Stimulated activated CD4-positive, alpha-beta T cell treated with anti-CD3 and anti-CD28 coated beads, TNF-alpha, amount 100 ng/mL, for 4 hours (primary cell): Measurements from ENCODE around the gene POU5F1.
A peak's percentile ranks its signal among the peaks of the same experiment; 100 is the strongest.
"Not testable (repeated sequence)": the region's sequence is repeated elsewhere in the genome, so short reads cannot be mapped to it uniquely, and the experiment has no call there.

ENCODE experiments used
- DNase-seq, 3 experiments: peaks; one replicate each; pipeline ENCODE4 v3.0.0-alpha.2; 2020; ENCODE audit warnings: low read depth in 3 of 3

POU5F1 gene

DNA sequence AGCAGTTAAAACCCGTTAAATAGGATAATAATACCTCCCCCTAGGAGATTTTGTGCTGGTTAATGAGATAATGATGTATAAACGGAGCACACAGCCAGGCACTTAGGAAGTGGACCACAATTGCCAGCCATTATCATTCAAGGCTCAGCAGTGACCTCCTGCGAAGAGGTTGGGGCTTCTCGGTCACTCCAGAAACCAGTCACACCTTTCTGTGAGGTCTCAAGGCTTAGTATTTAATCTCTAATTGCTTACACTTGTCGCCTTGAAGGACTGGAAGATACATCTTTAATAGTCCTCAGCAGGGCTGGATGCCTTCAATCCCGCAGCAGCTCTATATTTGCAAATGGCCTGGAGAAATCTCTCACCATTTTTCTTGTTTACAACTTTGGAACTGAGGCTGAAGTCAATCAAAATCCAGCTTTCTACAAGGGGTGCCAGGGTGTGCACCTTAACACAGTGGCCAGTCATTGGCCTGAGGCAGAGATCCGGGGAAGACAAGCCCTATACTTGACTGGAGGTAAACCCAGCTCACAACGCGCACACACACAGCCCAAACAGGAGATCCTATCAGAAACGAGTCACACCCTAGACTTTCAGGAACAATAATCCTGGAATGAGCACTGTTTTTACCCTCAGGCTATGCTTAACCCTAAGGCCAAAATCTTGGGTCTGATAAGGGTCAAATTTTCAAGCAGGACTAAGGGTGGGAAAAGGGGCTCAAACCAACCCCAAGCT is 1.2 kb downstream of the POU5F1 start:
- DNase-seq: no peak

DNA sequence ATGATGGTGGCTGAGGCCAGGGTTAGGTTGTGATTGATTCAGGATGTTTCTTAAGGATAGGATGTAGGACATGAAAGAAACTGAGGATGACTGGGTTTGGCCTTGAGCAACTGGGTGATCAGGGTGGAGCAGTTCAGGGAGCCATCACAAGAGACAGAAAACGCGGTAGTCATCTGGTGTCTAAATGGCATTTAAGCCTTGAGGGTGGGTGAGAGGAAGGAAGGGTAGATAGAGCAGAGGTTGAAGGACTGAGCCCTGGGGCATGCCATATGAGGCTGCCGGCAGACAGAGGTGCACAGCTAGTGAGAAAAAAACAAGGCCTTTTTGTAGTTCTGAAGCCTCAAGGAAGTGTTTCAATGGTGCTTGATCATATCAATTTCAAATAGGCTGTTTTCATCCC is 1.9 kb downstream of the POU5F1 start:
- no peak for DNase-seq

DNA sequence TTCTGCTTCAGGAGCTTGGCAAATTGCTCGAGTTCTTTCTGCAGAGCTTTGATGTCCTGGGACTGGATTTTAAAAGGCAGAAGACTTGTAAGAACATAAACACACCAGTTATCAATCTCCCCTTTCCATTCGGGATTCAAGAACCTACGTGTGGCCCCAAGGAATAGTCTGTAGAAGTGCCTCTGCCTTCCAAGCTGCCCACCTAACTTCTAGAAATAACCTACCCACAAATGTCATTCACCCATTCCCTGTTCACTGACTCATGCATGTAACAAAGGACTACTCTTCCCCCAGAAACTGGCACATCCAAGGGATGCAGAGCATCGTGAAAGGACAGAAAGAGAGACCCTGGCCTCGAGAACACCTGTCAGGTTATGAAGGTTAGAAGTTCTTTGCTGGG is 4.5 kb downstream of the POU5F1 start:
- DNase-seq: no peak

DNA sequence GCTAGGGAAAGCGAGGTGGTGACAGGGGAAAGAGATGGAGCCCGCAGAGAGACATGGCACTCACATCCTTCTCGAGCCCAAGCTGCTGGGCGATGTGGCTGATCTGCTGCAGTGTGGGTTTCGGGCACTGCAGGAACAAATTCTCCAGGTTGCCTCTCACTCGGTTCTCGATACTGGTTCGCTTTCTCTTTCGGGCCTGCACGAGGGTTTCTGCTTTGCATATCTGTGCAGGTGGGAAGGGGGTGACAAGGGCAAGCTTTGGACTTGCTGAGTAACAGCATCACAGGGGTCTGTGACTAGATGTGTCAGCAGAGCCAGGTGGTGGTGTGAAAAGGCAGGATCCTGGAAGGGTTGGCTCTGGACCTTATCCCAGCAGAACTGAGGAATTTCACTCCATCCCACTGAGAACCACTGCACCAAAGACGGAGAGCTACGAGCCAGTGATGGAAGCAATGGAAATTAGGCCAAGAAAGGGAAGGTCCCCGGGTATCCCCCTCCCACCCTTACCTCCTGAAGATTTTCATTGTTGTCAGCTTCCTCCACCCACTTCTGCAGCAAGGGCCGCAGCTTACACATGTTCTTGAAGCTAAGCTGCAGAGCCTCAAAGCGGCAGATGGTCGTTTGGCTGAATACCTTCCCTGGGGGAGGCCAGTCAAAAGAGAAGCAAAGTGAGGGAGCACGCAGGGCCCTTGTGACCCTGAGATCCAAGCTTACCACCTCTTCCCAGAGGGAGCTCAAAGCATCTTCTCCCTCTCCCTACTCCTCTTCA is 5.2 kb downstream of the POU5F1 start:
- DNase-seq: not testable (repeated sequence)

DNA sequence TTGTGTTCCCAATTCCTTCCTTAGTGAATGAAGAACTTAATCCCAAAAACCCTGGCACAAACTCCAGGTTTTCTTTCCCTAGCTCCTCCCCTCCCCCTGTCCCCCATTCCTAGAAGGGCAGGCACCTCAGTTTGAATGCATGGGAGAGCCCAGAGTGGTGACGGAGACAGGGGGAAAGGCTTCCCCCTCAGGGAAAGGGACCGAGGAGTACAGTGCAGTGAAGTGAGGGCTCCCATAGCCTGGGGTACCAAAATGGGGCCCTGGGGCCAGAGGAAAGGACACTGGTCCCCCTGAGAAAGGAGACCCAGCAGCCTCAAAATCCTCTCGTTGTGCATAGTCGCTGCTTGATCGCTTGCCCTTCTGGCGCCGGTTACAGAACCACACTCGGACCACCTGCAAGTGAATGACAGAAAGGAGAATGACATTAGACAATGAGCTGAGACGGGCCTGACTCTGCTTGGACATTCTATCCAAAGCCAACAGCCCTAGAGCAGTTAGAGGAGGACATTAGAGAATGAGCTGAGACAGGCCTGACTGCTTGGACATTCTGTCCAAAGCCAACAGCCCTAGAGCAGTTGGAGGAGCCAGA is 5.9 kb downstream of the POU5F1 start:
- DNase-seq: not testable (repeated sequence)

DNA sequence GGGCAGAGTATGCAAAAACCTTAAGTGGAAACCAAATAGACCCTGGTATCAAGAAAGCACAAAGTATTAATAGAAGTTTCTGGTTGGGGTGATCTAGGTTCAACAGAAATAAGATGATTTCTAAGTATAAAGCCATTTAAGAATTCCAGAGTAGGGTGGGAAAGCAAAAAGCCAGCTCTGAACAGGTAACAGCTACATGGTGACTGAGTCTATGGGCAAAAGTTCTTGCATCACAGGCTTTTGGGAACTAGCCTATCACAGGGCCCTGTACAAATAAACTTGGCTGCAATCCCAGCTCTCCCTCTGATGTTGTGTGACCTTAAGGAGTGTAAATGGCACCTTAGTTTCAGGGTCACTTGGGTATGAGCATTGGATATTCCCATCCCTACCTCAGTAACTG is 6.6 kb downstream of the POU5F1 start:
- DNase-seq: no peak

DNA sequence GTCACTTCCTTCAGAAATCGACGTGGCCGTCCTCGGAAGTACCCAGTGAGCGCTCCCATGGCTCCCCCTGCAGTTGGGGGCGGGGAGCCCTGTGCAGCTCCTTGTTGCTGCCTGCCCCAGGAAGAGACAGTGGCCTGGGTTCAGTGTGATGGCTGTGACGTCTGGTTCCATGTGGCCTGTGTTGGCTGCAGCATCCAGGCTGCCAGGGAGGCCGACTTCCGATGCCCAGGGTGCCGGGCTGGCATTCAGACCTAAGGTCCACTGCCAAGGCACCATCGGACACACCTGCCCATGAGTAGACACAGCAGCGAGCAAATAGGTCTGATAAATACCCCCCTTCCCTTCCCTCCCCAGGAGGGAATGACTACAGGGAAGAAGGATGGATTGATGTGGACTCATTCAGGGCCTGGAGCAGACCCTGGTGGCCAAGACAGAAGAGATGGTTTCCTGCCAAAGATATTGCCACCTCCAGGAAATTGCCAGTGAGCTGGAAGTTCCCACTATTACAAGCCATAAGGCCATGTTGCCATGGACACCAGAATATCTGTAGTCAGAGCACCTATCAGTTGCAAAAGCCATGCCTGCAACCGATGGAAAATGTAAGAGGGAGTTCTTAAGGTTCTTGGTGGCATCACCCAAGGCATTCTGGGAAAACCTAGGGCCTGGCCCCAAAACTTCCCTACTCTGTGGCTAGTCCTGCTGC is 7.9 kb downstream of the POU5F1 start:
- DNase-seq: no peak

DNA sequence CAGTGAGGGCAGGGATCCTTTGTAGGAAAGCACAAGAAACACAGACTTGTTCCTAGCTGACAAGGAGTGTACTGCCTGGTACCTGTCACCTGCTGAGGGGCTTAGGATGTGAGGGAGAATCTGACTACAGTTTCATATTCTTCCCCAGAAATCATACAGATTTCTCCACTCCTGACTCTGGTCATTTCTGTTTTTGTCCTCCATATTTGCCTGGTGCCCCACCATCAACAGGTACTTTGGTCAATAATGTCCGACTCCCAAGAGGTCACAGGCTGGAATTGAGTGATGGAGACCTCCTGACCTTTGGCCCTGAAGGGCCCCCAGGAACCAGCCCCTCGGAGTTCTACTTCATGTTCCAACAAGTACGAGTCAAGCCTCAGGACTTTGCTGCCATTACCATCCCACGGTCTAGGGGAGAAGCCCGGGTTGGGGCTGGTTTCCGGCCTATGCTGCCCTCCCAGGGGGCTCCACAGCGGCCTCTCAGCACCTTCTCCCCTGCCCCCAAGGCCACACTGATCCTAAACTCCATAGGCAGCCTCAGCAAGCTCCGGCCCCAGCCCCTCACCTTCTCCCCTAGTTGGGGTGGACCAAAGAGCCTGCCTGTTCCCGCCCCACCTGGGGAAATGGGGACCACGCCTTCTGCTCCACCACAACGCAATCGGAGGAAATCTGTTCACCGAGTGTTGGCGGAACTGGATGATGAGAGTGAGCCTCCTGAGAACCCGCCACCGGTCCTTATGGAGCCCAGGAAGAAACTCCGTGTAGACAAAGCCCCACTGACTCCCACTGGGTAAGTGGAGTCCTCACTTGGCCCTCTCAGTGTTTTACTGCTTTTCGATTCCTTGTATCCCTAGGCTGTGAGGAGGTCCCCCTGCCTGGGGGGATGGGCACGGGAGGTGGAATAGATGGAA is 9.0 kb downstream of the POU5F1 start:
- DNase-seq: no peak

DNA sequence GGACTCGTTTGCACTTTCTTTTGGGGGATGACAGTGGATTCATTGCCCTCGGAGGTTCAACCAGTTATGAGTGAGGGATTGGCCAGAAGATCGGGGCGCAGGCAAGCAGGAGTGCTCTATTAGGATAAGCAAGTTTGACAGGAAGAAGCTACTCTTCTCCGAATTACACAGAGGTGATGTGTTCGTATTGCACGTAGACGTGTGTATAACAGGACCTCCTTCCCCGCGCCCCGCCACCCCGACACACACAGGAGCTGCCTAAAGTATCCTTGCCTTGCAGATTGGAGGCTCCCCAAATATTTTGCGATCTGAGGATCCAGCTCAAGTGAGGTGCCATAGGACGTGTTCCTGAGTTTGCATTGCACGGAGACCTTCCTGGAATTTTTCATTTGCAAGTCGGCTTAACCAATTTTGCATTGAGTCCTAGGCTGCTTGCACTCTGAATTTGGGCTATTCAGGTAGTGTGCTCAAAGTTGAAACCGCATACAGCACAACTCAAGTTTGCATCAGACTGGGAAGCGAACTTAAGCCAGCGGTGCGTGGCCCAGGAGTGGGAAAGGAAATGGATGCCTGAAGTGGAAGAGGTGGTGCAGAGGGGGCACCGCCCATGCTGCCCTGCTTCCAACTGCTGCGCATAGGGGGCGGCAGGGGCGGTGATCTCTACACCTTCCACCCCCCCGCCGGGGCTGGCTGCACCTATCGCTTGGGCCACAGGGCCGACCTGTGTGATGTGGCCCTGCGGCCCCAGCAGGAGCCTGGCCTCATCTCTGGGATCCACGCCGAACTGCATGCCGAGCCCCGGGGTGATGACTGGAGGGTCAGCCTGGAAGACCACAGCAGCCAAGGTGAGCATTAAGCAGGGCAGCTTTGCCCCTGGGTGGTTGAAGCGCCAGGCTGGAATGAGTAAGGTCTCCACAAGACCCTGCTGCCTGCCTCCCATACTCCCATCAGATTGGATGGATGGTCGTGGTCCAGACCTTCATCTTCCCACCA is 11.3 kb downstream of the POU5F1 start:
- DNase-seq: no peak

DNA sequence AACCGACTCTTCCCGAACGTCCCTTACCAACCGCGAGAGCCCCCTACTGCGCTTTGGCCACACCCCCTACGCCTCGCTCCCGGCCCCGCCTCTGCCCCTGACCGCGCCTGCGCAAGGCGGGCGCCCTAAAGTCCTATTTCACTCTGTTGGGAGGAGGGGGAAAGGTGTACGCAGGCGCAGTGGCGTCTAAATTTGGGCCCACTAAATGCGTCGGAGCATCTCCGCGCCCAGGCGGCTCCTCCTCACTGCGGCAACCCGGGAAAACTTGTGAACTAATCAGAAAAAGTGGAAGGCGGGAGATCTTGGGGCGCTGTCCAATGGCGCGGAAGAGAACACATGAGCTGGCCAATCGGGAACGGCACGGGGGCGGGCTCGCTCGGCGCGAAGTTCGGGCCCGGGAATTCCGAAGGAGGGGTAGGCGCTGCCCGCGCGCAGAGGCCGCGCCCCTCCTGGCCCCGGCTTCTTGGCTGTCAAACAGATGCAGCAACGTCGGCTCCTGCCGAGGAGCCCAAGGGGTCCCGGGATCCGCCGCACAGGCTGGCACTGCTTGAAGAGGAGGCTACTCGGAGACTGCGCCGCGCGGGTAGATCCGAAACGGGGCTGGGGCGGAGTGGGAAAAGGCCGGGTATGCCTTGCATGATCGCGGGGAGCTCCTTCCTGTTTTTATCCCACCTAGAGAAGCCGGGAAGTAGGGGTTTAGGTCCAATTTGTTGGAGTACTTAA is 12.2 kb downstream of the POU5F1 start, which contains the start of gene TCF19:
TSS of gene TCF19 (plus strand) at position 450 of the 723 bp plus-strand sequence. CDS start 881 bp downstream, outside the sequence.
- peak; percentile 97 to 100 (median 99) for DNase-seq

DNA sequence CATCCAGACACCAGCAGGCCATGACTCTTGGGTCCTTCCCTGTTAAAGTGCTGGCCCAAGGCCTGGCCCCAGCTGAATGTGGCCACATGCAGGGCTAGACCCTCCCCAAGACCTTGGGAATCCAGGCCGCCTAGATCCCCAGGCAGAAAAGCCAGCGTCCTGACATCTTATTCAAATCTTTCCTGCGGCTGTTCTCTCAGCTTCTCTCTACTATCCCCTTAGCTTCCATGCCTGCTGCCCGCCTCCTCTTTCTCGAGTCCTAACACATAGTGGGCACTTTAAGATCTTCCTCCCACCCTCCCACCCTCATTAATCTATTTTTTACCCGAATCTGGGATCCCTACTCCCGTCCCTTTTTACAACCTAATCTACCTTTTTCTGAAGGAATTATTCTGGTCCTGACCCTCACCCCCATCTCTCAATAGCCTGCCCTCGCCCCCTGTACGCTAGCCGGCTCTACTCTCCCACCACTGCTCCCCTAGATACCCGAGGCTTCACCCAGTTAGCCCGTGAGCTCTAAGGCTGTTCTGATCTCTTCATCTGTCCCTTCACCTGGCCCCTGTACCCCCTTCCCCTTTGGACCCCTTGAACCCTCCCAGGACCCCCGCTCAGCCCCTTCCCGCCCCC is 12.9 kb downstream of the POU5F1 start, which contains the start of gene CCHCR1:
TSS of gene CCHCR1 (minus strand) at position 290 of the 627 bp plus-strand sequence. CDS start at position 88, 202 bp downstream.
- no peak for DNase-seq

DNA sequence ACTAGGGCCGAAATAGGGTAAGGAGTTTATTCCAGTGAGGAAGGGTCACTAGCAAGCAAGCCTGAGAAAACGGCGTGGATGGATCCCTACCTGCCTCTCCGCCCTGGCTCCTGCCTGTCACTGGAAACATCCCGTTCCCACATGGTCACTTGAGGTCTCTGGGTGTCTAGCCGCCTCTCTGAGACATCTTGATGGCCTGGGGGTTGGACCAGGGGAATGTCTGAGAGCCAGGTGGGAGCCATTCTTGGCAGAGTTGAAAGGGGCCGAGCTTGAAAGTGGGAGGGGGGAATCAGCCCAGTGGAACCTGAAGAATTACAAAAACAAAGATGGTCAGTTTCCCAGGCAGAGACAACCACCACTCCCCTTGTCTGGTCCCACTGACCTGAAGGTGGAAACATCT is 13.8 kb downstream of the POU5F1 start:
- DNase-seq: no peak

DNA sequence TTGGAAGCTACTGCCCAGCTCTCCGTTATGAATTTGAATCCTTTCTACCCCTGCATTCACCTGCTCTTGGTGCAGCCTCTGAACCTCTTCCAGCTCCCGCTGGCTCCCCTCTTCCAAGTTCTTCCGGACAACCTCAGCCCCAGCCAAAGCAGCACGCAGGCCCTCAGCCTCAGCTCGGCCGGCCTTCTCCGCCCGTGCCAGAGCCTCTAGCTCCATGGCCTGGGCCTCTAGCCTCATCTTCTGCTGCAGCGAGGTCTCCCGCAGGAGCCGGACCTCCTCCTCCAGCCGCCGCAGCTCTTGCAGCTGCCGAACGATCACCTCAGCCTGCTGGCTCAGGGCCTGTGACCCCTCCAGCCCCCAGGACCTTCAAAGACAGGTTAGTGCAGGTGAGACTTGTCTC is 16.0 kb downstream of the POU5F1 start:
- no peak for DNase-seq

DNA sequence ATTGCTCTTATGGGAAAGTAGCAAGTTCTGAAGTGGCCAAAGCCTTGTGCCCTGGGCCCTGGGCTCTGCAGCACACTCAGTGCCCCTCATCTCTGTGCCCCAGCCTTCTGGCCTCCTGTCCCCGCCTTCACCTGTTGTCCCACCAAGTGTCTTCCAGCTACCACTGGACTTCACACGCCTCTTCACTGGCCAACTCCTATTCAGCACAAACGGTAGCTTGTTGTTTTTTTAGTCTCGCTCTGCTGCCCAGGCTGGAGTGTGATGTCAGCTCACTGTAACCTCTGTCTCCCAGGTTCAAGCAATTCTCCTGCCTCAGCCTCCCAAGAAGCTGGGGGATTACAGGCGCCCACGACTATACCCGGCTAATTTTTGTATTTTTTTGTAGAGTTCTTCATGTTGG is 17.7 kb downstream of the POU5F1 start:
- no peak for DNase-seq

DNA sequence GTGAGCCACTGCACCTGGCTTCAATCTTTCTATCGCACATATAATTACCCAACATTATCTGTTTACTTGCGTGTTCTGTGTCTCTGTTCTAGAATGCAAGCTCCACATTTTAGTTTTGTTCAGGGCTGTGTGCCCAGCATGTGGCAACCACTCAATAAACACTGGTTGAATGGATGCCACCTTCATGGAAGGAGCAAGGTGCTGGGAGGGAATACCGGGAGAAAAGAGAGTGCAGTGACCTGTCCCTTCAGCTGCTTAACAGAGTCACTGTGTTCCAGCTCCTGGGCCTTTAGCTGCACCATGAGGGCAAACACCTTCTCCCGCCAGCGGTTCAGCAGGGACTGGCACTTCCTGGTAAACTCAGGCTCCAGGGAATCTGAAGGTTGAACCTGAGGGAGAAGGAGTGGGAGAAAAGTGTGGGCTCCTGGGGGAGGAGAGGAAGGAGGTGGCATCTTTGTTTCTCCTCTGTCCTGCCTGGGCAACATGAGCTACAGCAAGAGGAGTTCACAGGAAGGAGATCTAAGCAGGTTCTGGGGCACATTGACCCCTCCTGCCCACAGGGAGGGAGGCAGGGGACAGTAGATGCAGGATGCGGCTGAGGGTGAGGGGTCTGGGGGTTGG is 20.5 kb downstream of the POU5F1 start:
- no peak for DNase-seq

DNA sequence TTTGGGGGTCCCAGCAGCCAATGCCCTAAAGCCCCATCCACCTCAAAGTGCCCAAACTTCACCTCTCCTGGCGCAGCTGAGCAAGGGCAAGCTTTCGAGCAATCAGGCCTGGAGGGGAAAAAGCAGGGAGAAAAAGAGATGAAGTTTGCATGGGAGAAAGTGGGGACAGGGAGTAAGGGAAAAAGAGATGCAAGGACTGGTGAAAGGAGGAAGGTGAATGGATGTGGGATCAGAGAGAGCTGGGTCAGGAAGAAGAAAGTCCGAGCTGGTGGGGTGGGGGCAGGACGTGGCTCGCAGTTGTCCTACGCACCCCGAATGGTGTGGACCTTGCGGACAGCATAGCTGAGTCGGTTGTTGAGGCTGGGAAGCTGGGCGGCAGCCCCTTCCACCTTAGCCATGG is 25.1 kb downstream of the POU5F1 start:
- no peak for DNase-seq

DNA sequence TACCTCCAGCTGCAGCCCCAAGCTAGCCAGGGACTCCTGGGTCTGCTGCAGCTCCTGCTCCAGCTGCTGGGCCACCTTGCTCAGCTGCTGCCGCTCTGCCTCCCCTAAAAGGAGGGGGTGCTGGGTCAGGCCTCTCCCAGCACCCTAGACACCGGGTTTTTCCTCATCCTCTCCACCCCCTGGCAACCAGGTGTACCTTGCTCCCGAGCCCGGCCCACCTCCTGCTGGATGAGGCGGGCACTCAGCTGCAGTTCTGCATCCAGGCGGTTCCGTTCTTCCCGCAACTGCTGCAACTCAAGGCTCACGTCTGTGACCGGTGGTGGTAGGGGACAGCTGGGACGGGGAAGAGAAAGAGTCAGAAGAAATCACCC is 25.5 kb downstream of the POU5F1 start:
- no peak for DNase-seq

DNA sequence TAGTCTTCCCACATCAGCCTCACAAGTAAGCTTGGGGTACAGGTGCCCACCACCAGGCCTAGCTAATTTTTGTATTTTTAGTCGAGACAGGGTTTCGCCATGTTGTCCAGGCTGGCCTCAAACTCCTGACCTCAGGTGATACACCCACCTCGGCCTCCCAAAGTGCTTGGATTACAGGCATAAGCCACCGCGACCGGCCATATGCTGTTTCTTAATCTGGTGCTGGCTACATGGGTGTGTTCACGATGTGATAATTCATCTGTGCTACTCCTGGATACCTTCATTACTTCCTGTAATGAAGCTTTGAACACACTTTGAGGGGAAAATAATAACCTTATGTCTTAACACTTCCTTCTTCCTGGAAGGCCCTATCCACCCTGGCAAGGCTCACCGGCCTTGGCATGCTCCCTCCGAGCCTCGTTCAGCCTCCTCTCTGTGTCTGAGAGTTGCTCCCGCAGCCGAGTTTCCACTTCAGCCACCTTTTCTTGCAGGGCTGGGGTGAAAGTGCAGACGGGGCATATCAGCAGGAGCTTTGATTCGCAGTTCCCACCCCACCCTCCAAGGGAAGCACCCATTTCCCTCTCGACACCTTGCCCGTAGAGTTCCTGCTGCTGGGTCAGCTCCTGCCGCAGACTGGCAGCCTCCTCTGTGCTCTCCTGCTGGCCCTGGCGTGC is 26.0 kb downstream of the POU5F1 start:
- DNase-seq: no peak
